ENCODE data around the gene CASKIN1. TPM values are rescaled to one million over a fixed set of nuclear protein-coding genes. Genes with fewer than 3 reads are reported as not detected.

The CASKIN1 gene
- total RNA-seq, 1 donor from 2014 or later = 2.4 TPM

- no peak for DNase-seq (ENCODE audit: low spot score)
- Mint-ChIP-seq H3K9me3 (ENCODE audit: unreplicated experiment) (no peaks in the 10 kb centered on the region), H3K27ac (ENCODE audit: unreplicated experiment) (no peak overlapping the region), H3K4me3 (ENCODE audit: unreplicated experiment) (no peak overlapping the region), H3K27me3 (ENCODE audit: unreplicated experiment) (peaks cover 19% of the 10 kb centered on the region), H3K4me1 (ENCODE audit: unreplicated experiment) (no peaks in the 10 kb centered on the region), H3K36me3 (ENCODE audit: low read depth, unreplicated experiment) (peaks cover 3% of the 10 kb centered on the region)
- TF ChIP-seq, protein P1, sequence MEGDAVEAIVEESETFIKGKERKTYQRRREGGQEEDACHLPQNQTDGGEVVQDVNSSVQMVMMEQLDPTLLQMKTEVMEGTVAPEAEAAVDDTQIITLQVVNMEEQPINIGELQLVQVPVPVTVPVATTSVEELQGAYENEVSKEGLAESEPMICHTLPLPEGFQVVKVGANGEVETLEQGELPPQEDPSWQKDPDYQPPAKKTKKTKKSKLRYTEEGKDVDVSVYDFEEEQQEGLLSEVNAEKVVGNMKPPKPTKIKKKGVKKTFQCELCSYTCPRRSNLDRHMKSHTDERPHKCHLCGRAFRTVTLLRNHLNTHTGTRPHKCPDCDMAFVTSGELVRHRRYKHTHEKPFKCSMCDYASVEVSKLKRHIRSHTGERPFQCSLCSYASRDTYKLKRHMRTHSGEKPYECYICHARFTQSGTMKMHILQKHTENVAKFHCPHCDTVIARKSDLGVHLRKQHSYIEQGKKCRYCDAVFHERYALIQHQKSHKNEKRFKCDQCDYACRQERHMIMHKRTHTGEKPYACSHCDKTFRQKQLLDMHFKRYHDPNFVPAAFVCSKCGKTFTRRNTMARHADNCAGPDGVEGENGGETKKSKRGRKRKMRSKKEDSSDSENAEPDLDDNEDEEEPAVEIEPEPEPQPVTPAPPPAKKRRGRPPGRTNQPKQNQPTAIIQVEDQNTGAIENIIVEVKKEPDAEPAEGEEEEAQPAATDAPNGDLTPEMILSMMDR (IDR thresholded peaks at IDR 0.05; ENCODE audit: unreplicated experiment) = no peak
These were observed 9.2 kb downstream of the CASKIN1 start for GRCh38 chr16:2187212-2187611.

GRCh38 chr16:2186505-2186904 lies 9.9 kb downstream of the CASKIN1 start:
- Mint-ChIP-seq H3K27ac (ENCODE audit: unreplicated experiment) (no peak overlapping the region), H3K4me1 (ENCODE audit: unreplicated experiment) (no peaks in the 10 kb centered on the region), H3K9me3 (ENCODE audit: unreplicated experiment) (no peaks in the 10 kb centered on the region), H3K4me3 (ENCODE audit: unreplicated experiment) (no peak overlapping the region), H3K27me3 (ENCODE audit: unreplicated experiment) (peaks cover 19% of the 10 kb centered on the region), H3K36me3 (ENCODE audit: low read depth, unreplicated experiment) (peaks cover 5% of the 10 kb centered on the region)
- TF ChIP-seq, protein P1 (IDR thresholded peaks at IDR 0.05; ENCODE audit: unreplicated experiment) = no peak
- no peak for DNase-seq (ENCODE audit: low spot score)

- no peaks in the 10 kb centered on the region for H3K4me1 Mint-ChIP-seq (ENCODE audit: unreplicated experiment)
- H3K4me3 Mint-ChIP-seq (ENCODE audit: unreplicated experiment) = no peak overlapping the region
- peaks cover 5% of the 10 kb centered on the region for H3K36me3 Mint-ChIP-seq (ENCODE audit: low read depth, unreplicated experiment)
These were observed 10.3 kb downstream of the CASKIN1 start for GRCh38 chr16:2186064-2186463.

GRCh38 chr16:2184962-2185361 lies 11.4 kb downstream of the CASKIN1 start:
- no peak overlapping the region for H3K27ac Mint-ChIP-seq (ENCODE audit: unreplicated experiment)
- H3K27me3 Mint-ChIP-seq (ENCODE audit: unreplicated experiment) = peaks cover 17% of the 10 kb centered on the region
- no peaks in the 10 kb centered on the region for H3K4me1 Mint-ChIP-seq (ENCODE audit: unreplicated experiment)

More at GRCh38 chr16:2186064-2186463, 10.3 kb downstream of the CASKIN1 start:
- TF ChIP-seq, protein P1 (IDR thresholded peaks at IDR 0.05; ENCODE audit: unreplicated experiment) = no peak
- Mint-ChIP-seq H3K9me3 (ENCODE audit: unreplicated experiment) (no peaks in the 10 kb centered on the region), H3K27me3 (ENCODE audit: unreplicated experiment) (peaks cover 18% of the 10 kb centered on the region), H3K27ac (ENCODE audit: unreplicated experiment) (no peak overlapping the region)
- no peak for DNase-seq (ENCODE audit: low spot score)

DNA sequence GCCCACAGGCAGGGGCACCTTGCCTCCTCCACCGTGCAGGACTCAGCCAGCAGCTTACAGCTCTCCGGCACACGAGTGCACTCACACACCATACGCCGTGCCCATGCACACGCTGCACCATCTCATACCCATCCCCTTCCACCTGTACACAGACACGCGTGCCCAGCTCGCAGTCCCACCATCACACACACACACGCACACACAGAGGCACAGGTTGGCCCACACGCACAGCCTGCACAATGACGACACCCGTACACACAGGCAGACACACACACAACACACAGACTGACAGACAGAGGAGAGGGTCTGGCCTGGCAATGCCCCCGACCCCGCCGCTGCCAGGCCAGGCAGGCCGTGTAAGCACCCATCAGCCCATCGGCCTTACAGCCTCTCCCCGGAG lies 12.1 kb downstream of the CASKIN1 start:
- DNase-seq (ENCODE audit: low spot score) = no peak
- TF ChIP-seq, protein P1 (IDR thresholded peaks at IDR 0.05; ENCODE audit: unreplicated experiment) = no peak
- peaks cover 16% of the 10 kb centered on the region for H3K27me3 Mint-ChIP-seq (ENCODE audit: unreplicated experiment)
- H3K27ac Mint-ChIP-seq (ENCODE audit: unreplicated experiment) = no peak overlapping the region
- H3K9me3 Mint-ChIP-seq (ENCODE audit: unreplicated experiment) = no peaks in the 10 kb centered on the region
- H3K36me3 Mint-ChIP-seq (ENCODE audit: low read depth, unreplicated experiment) = peaks cover 5% of the 10 kb centered on the region
- H3K4me1 Mint-ChIP-seq (ENCODE audit: unreplicated experiment) = no peaks in the 10 kb centered on the region
- no peak overlapping the region for H3K4me3 Mint-ChIP-seq (ENCODE audit: unreplicated experiment)

More at GRCh38 chr16:2184962-2185361, 11.4 kb downstream of the CASKIN1 start:
- Mint-ChIP-seq H3K9me3 (ENCODE audit: unreplicated experiment) (no peaks in the 10 kb centered on the region), H3K4me3 (ENCODE audit: unreplicated experiment) (no peak overlapping the region), H3K36me3 (ENCODE audit: low read depth, unreplicated experiment) (peaks cover 5% of the 10 kb centered on the region)
- TF ChIP-seq, protein P1 (IDR thresholded peaks at IDR 0.05; ENCODE audit: unreplicated experiment) = no peak
- no peak for DNase-seq (ENCODE audit: low spot score)

Data from endothelial cell (in vitro differentiated cells).